Karpas-422 (cell line): ENCODE data around the gene COA8. TPM values are rescaled to one million over a fixed set of nuclear protein-coding genes. Genes with fewer than 3 reads are reported as not detected.

Experiments used
- DNase-seq: peaks from one replicate; pipeline ENCODE4 v3.0.0-alpha.2; 2015
- H2AFZ ChIP-seq: fragments of 200-600 bp; sonication (generic); 2 replicates; pipeline ENCODE4 v1.6.1; 2014; ENCODE audit warnings: antibody characterized with exemption, low read length, mixed read lengths
- H3K27ac ChIP-seq: fragments of 200-600 bp; sonication (generic); 2 replicates; pipeline ENCODE4 v1.5.1; 2014; ENCODE audit warnings: mild to moderate bottlenecking, low read length, moderate library complexity
- H3K27me3 ChIP-seq: fragments of 200-600 bp; sonication (generic); 2 replicates; pipeline ENCODE4 v1.6.1; 2014; ENCODE audit warnings: low read length, mixed read lengths
- H3K36me3 ChIP-seq: fragments of 200-600 bp; sonication (generic); 2 replicates; pipeline ENCODE4 v1.6.1; 2014; ENCODE audit warnings: low read length, mixed read lengths; ENCODE audit not compliant: insufficient read depth
- H3K4me1 ChIP-seq: fragments of 200-600 bp; sonication (generic); 2 replicates; pipeline ENCODE4 v1.6.1; 2014; ENCODE audit warnings: mild to moderate bottlenecking, low read length, mixed read lengths
- H3K4me2 ChIP-seq: fragments of 200-600 bp; sonication (generic); 2 replicates; pipeline ENCODE4 v1.6.1; 2014; ENCODE audit warnings: low read length, low read depth, mild to moderate bottlenecking; ENCODE audit not compliant: poor library complexity, severe bottlenecking
- H3K4me3 ChIP-seq: fragments of 200-600 bp; sonication (generic); 2 replicates; pipeline ENCODE4 v1.5.1; 2014; ENCODE audit warnings: mild to moderate bottlenecking, antibody characterized with exemption, low read length, mixed read lengths
- H3K79me2 ChIP-seq: fragments of 200-600 bp; sonication (generic); 2 replicates; pipeline ENCODE4 v1.6.1; 2014; ENCODE audit warnings: mild to moderate bottlenecking, low read length, mixed read lengths
- H3K9ac ChIP-seq: fragments of 200-600 bp; sonication (generic); 2 replicates; pipeline ENCODE4 v1.6.0; 2014; ENCODE audit warnings: low read length
- H3K9me2 ChIP-seq: fragments of 200-600 bp; sonication (generic), shearing (Covaris generic); replicated peaks from 2 replicates; pipeline ENCODE4 v1.6.0; 2014; ENCODE audit warnings: mild to moderate bottlenecking, low read length, moderate library complexity; ENCODE audit not compliant: insufficient read depth
- H3K9me3 ChIP-seq: fragments of 300-700, 200-600 bp; sonication (generic); 2 replicates; pipeline ENCODE4 v1.6.1; 2014; ENCODE audit warnings: low read length, mixed read lengths
- H4K20me1 ChIP-seq: fragments of 200-600 bp; sonication (generic); 2 replicates; pipeline ENCODE4 v1.6.1; 2014; ENCODE audit warnings: mild to moderate bottlenecking, antibody characterized with exemption, low read length, low read depth; ENCODE audit not compliant: insufficient read depth
- total RNA-seq: library from RNA; depleted of rRNA; stranded (reverse); fragments of >200 nt; shearing (Covaris generic); gene quantifications from 2 replicates; pipeline ENCODE4 v1.2.3, GENCODE V29; 2014; ENCODE audit warnings: low replicate concordance

The COA8 gene
- total RNA-seq, 1 experiment from 2014 or later: 62.9 TPM

- Histone ChIP-seq H2AFZ (no peak overlapping the region), H3K9ac (no peak overlapping the region), H3K27me3 (no peaks in the 10 kb centered on the region), H3K9me2 (no peaks in the 10 kb centered on the region), H3K4me2 (peak overlapping the region; percentile 57), H3K4me1 (peaks cover 46% of the 10 kb centered on the region), H3K4me3 (0 out of 2 replicates have a peak overlapping the region, but pooled peaks have one; percentile 27), H4K20me1 (no peaks in the 10 kb centered on the region), H3K36me3 (no peaks in the 10 kb centered on the region), H3K79me2 (no peaks in the 10 kb centered on the region), H3K27ac (no peak overlapping the region), H3K9me3 (no peaks in the 10 kb centered on the region)
- DNase-seq: no peak
Observed at GRCh38 chr14:103623308-103623707, 60.5 kb downstream of the COA8 start.

- peak; percentile 87 for DNase-seq
- peak overlapping the region; percentile 27; the same call in 1 of the 2 replicates for H3K4me3 ChIP-seq
Observed at GRCh38 chr14:103623883-103624482, 61.2 kb downstream of the COA8 start.

DNA sequence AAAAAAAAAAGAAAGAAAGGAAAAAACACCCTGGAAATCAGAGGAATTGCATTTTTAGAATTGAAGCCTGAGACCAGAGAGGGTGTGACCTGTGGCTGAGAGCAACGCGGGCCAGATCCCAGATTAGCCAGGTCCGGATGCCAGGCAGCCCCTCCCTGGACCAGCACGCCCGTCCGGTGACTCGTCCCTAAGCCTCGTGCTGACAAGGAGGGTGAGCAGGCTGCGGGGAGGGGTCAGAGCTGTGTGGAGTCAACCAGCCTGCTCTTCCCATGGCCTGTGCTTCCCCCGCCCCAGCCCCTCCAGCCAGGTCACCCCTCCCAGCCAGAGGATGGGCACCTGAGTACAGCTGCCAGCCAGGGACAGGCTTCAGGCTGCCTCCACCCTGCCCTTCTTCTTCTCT lies 62.1 kb downstream of the COA8 start:
- DNase-seq: peak; percentile 51
- Histone ChIP-seq H3K36me3 (no peaks in the 10 kb centered on the region), H3K9me3 (no peaks in the 10 kb centered on the region), H3K27me3 (no peaks in the 10 kb centered on the region), H3K9me2 (no peaks in the 10 kb centered on the region), H4K20me1 (peaks cover 2% of the 10 kb centered on the region), H3K4me1 (peaks cover 48% of the 10 kb centered on the region), H3K4me2 (peak overlapping the region; percentile 65), H3K27ac (peak overlapping the region; percentile 13; the same call in 1 of the 2 replicates), H3K4me3 (peak overlapping the region; percentile 42), H3K79me2 (peaks cover 9% of the 10 kb centered on the region), H2AFZ (peak overlapping the region; percentile 97), H3K9ac (peak overlapping the region; percentile 54)

More at GRCh38 chr14:103623883-103624482, 61.2 kb downstream of the COA8 start:
- Histone ChIP-seq H3K27ac (no peak overlapping the region), H3K4me2 (peak overlapping the region; percentile 57), H3K9me3 (no peaks in the 10 kb centered on the region), H3K79me2 (peaks cover under 1% of the 10 kb centered on the region), H3K27me3 (no peaks in the 10 kb centered on the region), H3K9me2 (no peaks in the 10 kb centered on the region), H3K4me1 (peaks cover 48% of the 10 kb centered on the region), H3K9ac (peak overlapping the region; percentile 25), H3K36me3 (no peaks in the 10 kb centered on the region), H4K20me1 (no peaks in the 10 kb centered on the region), H2AFZ (peak overlapping the region; percentile 17; the same call in 1 of the 2 replicates)

GRCh38 chr14:103625356-103626095 lies 62.8 kb downstream of the COA8 start:
- Histone ChIP-seq H3K9me2 (no peaks in the 10 kb centered on the region), H3K4me2 (peak overlapping the region; percentile 65), H2AFZ (peak overlapping the region; percentile 97), H3K79me2 (peaks cover 16% of the 10 kb centered on the region), H3K4me1 (peaks cover 54% of the 10 kb centered on the region), H3K9ac (peak overlapping the region; percentile 54), H4K20me1 (peaks cover 9% of the 10 kb centered on the region), H3K27ac (peak overlapping the region; percentile 13; the same call in 1 of the 2 replicates), H3K36me3 (peaks cover 1% of the 10 kb centered on the region; the same call in 1 of the 2 replicates), H3K9me3 (no peaks in the 10 kb centered on the region), H3K27me3 (no peaks in the 10 kb centered on the region), H3K4me3 (peak overlapping the region; percentile 42)
- DNase-seq: peak; percentile 69

- H3K27ac ChIP-seq: no peak overlapping the region
- peak; percentile 74 for DNase-seq
- H2AFZ ChIP-seq: no peak overlapping the region
- H3K9ac ChIP-seq: no peak overlapping the region
- H3K4me1 ChIP-seq: peaks cover 60% of the 10 kb centered on the region
- H3K36me3 ChIP-seq: peaks cover 4% of the 10 kb centered on the region; the same call in 1 of the 2 replicates
- no peak overlapping the region for H3K4me3 ChIP-seq
- H3K79me2 ChIP-seq: peaks cover 24% of the 10 kb centered on the region
- H4K20me1 ChIP-seq: peaks cover 14% of the 10 kb centered on the region
- peak overlapping the region; percentile 65 for H3K4me2 ChIP-seq
- no peaks in the 10 kb centered on the region for H3K27me3 ChIP-seq
- no peaks in the 10 kb centered on the region for H3K9me3 ChIP-seq
- no peaks in the 10 kb centered on the region for H3K9me2 ChIP-seq
Observed at GRCh38 chr14:103626146-103626850, 63.5 kb downstream of the COA8 start.

GRCh38 chr14:103627073-103628025 lies 64.6 kb downstream of the COA8 start:
- H2AFZ ChIP-seq: no peak overlapping the region
- H3K9me2 ChIP-seq: no peaks in the 10 kb centered on the region
- peak overlapping the region; percentile 96 for H3K9ac ChIP-seq
- no peak overlapping the region for H3K27ac ChIP-seq
- peaks cover 4% of the 10 kb centered on the region; the same call in 1 of the 2 replicates for H3K36me3 ChIP-seq
- peak overlapping the region; percentile 84; the same call in 1 of the 2 replicates for H3K4me3 ChIP-seq
- H3K27me3 ChIP-seq: no peaks in the 10 kb centered on the region
- peaks cover 22% of the 10 kb centered on the region for H4K20me1 ChIP-seq
- H3K4me2 ChIP-seq: peak overlapping the region; percentile 97
- peaks cover 34% of the 10 kb centered on the region for H3K79me2 ChIP-seq
- no peak for DNase-seq
- no peaks in the 10 kb centered on the region for H3K9me3 ChIP-seq
- H3K4me1 ChIP-seq: peaks cover 55% of the 10 kb centered on the region

- Histone ChIP-seq H3K79me2 (peaks cover 43% of the 10 kb centered on the region), H3K9ac (peak overlapping the region; percentile 96), H3K27ac (no peak overlapping the region), H3K4me1 (peaks cover 52% of the 10 kb centered on the region), H3K9me2 (no peaks in the 10 kb centered on the region), H3K4me2 (peak overlapping the region; percentile 97), H3K36me3 (peaks cover 4% of the 10 kb centered on the region; the same call in 1 of the 2 replicates), H2AFZ (peak overlapping the region; percentile 95; the same call in 1 of the 2 replicates), H3K27me3 (no peaks in the 10 kb centered on the region), H3K4me3 (peak overlapping the region; percentile 84), H4K20me1 (peaks cover 22% of the 10 kb centered on the region), H3K9me3 (no peaks in the 10 kb centered on the region)
- peak; percentile 63 for DNase-seq
Observed at GRCh38 chr14:103628221-103628683, 65.5 kb downstream of the COA8 start.
